ENCODE data around the gene IST1. TPM values are rescaled to one million over a fixed set of nuclear protein-coding genes. Genes with fewer than 3 reads are reported as not detected.
A peak's percentile ranks its signal among the peaks of the same experiment; 100 is the strongest.

Gene IST1
- total RNA-seq = 137 TPM
- polyA plus RNA-seq (ENCODE audit: insufficient read depth in 1 of 8, insufficient read length in 8 of 8, low replicate concordance in 1 of 8) = 100 to 1,000 TPM; 131 to 168 (median 141) TPM
- long read RNA-seq, donor 1, full-length matches to known transcripts = 16 of 16 reads
- long read RNA-seq, donor 1, partial matches to known transcripts = 0 of 16 reads
- long read RNA-seq, donor 1, other reads (novel, unspliced or antisense) = 0 of 16 reads
- long read RNA-seq, donor 2, full-length matches to known transcripts = 4 of 4 reads
- long read RNA-seq, donor 2, partial matches to known transcripts = 0 of 4 reads
- long read RNA-seq, donor 2, other reads (novel, unspliced or antisense) = 0 of 4 reads
- long read RNA-seq, donor 3, full-length matches to known transcripts = 25 of 30 reads
- long read RNA-seq, donor 3, partial matches to known transcripts = 5 of 30 reads
- long read RNA-seq, donor 3, other reads (novel, unspliced or antisense) = 0 of 30 reads
- long read RNA-seq, donor 4, full-length matches to known transcripts = 10 of 10 reads
- long read RNA-seq, donor 4, partial matches to known transcripts = 0 of 10 reads
- long read RNA-seq, donor 4, other reads (novel, unspliced or antisense) = 0 of 10 reads
- long read RNA-seq, donor 5, full-length matches to known transcripts = 45 of 64 reads
- long read RNA-seq, donor 5, partial matches to known transcripts = 19 of 64 reads
- long read RNA-seq, donor 5, other reads (novel, unspliced or antisense) = 0 of 64 reads
- long read RNA-seq, donor 6, full-length matches to known transcripts = 45 of 88 reads
- long read RNA-seq, donor 6, partial matches to known transcripts = 43 of 88 reads
- long read RNA-seq, donor 6, other reads (novel, unspliced or antisense) = 0 of 88 reads
- long read RNA-seq, donor 7, full-length matches to known transcripts = 34 of 34 reads
- long read RNA-seq, donor 7, partial matches to known transcripts = 0 of 34 reads
- long read RNA-seq, donor 7, other reads (novel, unspliced or antisense) = 0 of 34 reads
- long read RNA-seq, donor 8, full-length matches to known transcripts = 18 of 44 reads
- long read RNA-seq, donor 8, partial matches to known transcripts = 26 of 44 reads
- long read RNA-seq, donor 8, other reads (novel, unspliced or antisense) = 0 of 44 reads
- long read RNA-seq, donor 9, full-length matches to known transcripts = 17 of 17 reads
- long read RNA-seq, donor 9, partial matches to known transcripts = 0 of 17 reads
- long read RNA-seq, donor 9, other reads (novel, unspliced or antisense) = 0 of 17 reads
- long read RNA-seq, donor 10, full-length matches to known transcripts = 37 of 42 reads
- long read RNA-seq, donor 10, partial matches to known transcripts = 5 of 42 reads
- long read RNA-seq, donor 10, other reads (novel, unspliced or antisense) = 0 of 42 reads
- long read RNA-seq, donor 11, full-length matches to known transcripts = 19 of 19 reads
- long read RNA-seq, donor 11, partial matches to known transcripts = 0 of 19 reads
- long read RNA-seq, donor 11, other reads (novel, unspliced or antisense) = 0 of 19 reads

GRCh38 chr16:71894921-71895678 is at the start of gene IST1:
TSS of gene IST1 (plus strand) at chr16:71895531. CDS start at chr16:71915641, 20,110 bp downstream.
- WGBS (ENCODE audit: insufficient coverage) = under 1% methylated on average over 62 of the region's 67 CpGs
- H3K27ac ChIP-seq (ENCODE audit: low read length) = peak within 1 kb of the TSS; percentile 100
- DNase-seq = peak; percentile 99
- H3K36me3 ChIP-seq (ENCODE audit: control insufficient read depth, insufficient read depth, low read length) = no peaks in the 10 kb centered on the region
- H3K4me1 ChIP-seq (ENCODE audit: control insufficient read depth, insufficient read depth, low read length) = peaks cover 17% of the 10 kb centered on the region
- H3K27me3 ChIP-seq (ENCODE audit: control insufficient read depth, insufficient read depth, low read length) = no peaks in the 10 kb centered on the region
- H3K9me3 ChIP-seq (replicated peaks; ENCODE audit: control insufficient read depth, low read depth, low read length) = no peaks in the 10 kb centered on the region
- H3K4me3 ChIP-seq (ENCODE audit: low read length) = peak within 1 kb of the TSS; percentile 79

DNA sequence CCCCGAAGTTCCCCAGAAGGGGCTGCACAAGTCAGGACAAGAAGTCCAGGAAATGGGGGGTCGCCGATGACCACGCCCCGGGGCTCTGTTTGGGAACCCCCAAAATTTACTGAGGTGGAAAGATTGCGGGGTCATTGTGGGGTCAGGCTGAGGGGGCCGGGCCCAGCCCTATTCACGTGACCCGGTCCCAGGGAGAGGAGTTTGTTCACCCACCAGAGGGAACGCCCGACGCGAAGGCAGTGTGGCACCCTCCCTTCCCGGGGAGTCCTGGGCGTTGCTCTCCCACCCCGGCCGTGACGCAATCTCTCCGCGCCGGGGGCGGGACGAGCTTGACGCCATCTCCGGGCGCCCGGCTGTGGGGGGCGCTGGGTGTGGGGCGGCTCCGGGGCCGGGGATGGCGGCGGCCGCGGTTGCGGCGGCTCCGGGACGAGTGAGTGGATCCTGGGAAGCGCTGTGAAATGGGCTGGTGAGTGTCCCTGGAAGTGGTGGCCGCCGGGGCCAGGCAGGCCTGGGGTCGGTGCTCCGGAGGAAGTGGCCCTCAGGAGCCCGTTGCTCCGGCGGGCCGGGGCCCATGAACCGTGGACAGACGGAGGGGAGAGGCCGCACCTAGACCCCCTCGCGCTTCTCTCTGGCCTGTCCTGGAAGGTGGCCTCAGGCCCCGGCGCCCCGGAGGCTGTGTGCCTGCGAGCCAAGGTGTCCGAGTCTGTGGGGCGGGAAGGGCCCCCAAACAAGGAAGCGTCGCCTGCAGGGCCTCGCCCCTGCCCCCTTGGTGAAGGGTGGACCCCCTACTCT is 49.5 kb upstream of the IST1 start, which contains the start of gene ATXN1L:
Gene ATXN1L, plus strand, starts transcription at position 338 of the 792 bp plus-strand sequence. CDS start 3,765 bp downstream, outside the sequence.
- Histone ChIP-seq H3K4me1 (ENCODE audit: control insufficient read depth, insufficient read depth, low read length) (peaks cover 10% of the 10 kb centered on the region), H3K27ac (ENCODE audit: low read length) (peak within 1 kb of the TSS; percentile 85), H3K27me3 (ENCODE audit: control insufficient read depth, insufficient read depth, low read length) (no peaks in the 10 kb centered on the region), H3K4me3 (ENCODE audit: low read length) (peak within 1 kb of the TSS; percentile 91), H3K9me3 (replicated peaks; ENCODE audit: control insufficient read depth, low read depth, low read length) (no peaks in the 10 kb centered on the region), H3K36me3 (ENCODE audit: control insufficient read depth, insufficient read depth, low read length) (peaks cover 29% of the 10 kb centered on the region)
- peak; percentile 96 for DNase-seq
- under 1% methylated on average over 58 of the region's 62 CpGs for WGBS (ENCODE audit: insufficient coverage)

- Histone ChIP-seq H3K9me3 (replicated peaks; ENCODE audit: control insufficient read depth, low read depth, low read length) (no peaks in the 10 kb centered on the region), H3K4me1 (ENCODE audit: control insufficient read depth, insufficient read depth, low read length) (peaks cover 10% of the 10 kb centered on the region), H3K27ac (ENCODE audit: low read length) (peak overlapping the region; percentile 78), H3K4me3 (ENCODE audit: low read length) (peak overlapping the region; percentile 91), H3K36me3 (ENCODE audit: control insufficient read depth, insufficient read depth, low read length) (peaks cover 35% of the 10 kb centered on the region), H3K27me3 (ENCODE audit: control insufficient read depth, insufficient read depth, low read length) (no peaks in the 10 kb centered on the region)
- under 1% methylated on average over 17 of the region's 20 CpGs for WGBS (ENCODE audit: insufficient coverage)
- peak; percentile 27 for DNase-seq
Measured at GRCh38 chr16:71846431-71846830, 48.9 kb upstream of the IST1 start.

DNA sequence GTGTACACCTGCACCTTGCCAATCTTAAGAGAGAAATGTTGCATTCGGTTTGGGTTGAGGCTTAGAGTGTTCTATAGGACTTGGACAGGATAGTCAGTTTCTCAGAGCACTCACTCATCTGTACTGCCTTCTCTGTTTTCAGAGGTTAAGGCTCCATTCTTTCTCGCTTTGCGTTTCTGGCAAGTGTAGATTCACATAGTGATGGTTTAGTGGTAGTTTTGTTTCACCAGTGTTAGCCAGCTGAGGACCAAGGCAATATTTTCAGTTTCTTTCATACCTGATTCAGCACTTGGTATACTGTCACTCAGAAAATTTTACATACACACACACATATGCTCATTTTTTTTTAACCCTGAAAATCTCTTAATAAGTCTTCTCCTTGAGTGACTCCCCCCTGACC is 48.2 kb upstream of the IST1 start:
- Histone ChIP-seq H3K36me3 (ENCODE audit: control insufficient read depth, insufficient read depth, low read length) (peaks cover 42% of the 10 kb centered on the region), H3K4me3 (ENCODE audit: low read length) (peak overlapping the region; percentile 91), H3K9me3 (replicated peaks; ENCODE audit: control insufficient read depth, low read depth, low read length) (no peaks in the 10 kb centered on the region), H3K27me3 (ENCODE audit: control insufficient read depth, insufficient read depth, low read length) (no peaks in the 10 kb centered on the region), H3K4me1 (ENCODE audit: control insufficient read depth, insufficient read depth, low read length) (peaks cover 10% of the 10 kb centered on the region), H3K27ac (ENCODE audit: low read length) (no peak overlapping the region)
- DNase-seq = no peak
- WGBS (ENCODE audit: insufficient coverage) = no CpG with 5 or more reads among the region's 3 CpGs

GRCh38 chr16:71848622-71849021 is 46.7 kb upstream of the IST1 start:
- no peaks in the 10 kb centered on the region for H3K9me3 ChIP-seq (replicated peaks; ENCODE audit: control insufficient read depth, low read depth, low read length)
- H3K27me3 ChIP-seq (ENCODE audit: control insufficient read depth, insufficient read depth, low read length) = no peaks in the 10 kb centered on the region
- no peak overlapping the region for H3K4me3 ChIP-seq (ENCODE audit: low read length)
- peaks cover 56% of the 10 kb centered on the region for H3K36me3 ChIP-seq (ENCODE audit: control insufficient read depth, insufficient read depth, low read length)
- peaks cover 10% of the 10 kb centered on the region for H3K4me1 ChIP-seq (ENCODE audit: control insufficient read depth, insufficient read depth, low read length)
- DNase-seq = no peak
- H3K27ac ChIP-seq (ENCODE audit: low read length) = no peak overlapping the region
- WGBS (ENCODE audit: insufficient coverage) = 100% methylated on average over 4 of the region's 6 CpGs

GRCh38 chr16:71851746-71852145 is 43.6 kb upstream of the IST1 start:
- no peaks in the 10 kb centered on the region for H3K9me3 ChIP-seq (replicated peaks; ENCODE audit: control insufficient read depth, low read depth, low read length)
- H3K27ac ChIP-seq (ENCODE audit: low read length) = no peak overlapping the region
- peaks cover 72% of the 10 kb centered on the region for H3K36me3 ChIP-seq (ENCODE audit: control insufficient read depth, insufficient read depth, low read length)
- peaks cover 3% of the 10 kb centered on the region for H3K4me1 ChIP-seq (ENCODE audit: control insufficient read depth, insufficient read depth, low read length)
- no peak overlapping the region for H3K4me3 ChIP-seq (ENCODE audit: low read length)
- WGBS (ENCODE audit: insufficient coverage) = 100% methylated on average over 1 of the region's 8 CpGs
- H3K27me3 ChIP-seq (ENCODE audit: control insufficient read depth, insufficient read depth, low read length) = no peaks in the 10 kb centered on the region
- DNase-seq = no peak

GRCh38 chr16:71852158-71852557 is 43.2 kb upstream of the IST1 start:
- Histone ChIP-seq H3K4me3 (ENCODE audit: low read length) (no peak overlapping the region), H3K4me1 (ENCODE audit: control insufficient read depth, insufficient read depth, low read length) (no peaks in the 10 kb centered on the region), H3K36me3 (ENCODE audit: control insufficient read depth, insufficient read depth, low read length) (peaks cover 72% of the 10 kb centered on the region), H3K27ac (ENCODE audit: low read length) (no peak overlapping the region), H3K9me3 (replicated peaks; ENCODE audit: control insufficient read depth, low read depth, low read length) (no peaks in the 10 kb centered on the region), H3K27me3 (ENCODE audit: control insufficient read depth, insufficient read depth, low read length) (no peaks in the 10 kb centered on the region)
- no peak for DNase-seq
- 100% methylated on average over 1 of the region's 3 CpGs for WGBS (ENCODE audit: insufficient coverage)

GRCh38 chr16:71852561-71852960 is 42.8 kb upstream of the IST1 start:
- peaks cover 72% of the 10 kb centered on the region for H3K36me3 ChIP-seq (ENCODE audit: control insufficient read depth, insufficient read depth, low read length)
- no peak for DNase-seq
- H3K27ac ChIP-seq (ENCODE audit: low read length) = no peak overlapping the region
- no peaks in the 10 kb centered on the region for H3K4me1 ChIP-seq (ENCODE audit: control insufficient read depth, insufficient read depth, low read length)
- 100% methylated on average over 3 of the region's 4 CpGs for WGBS (ENCODE audit: insufficient coverage)
- H3K4me3 ChIP-seq (ENCODE audit: low read length) = no peak overlapping the region
- no peaks in the 10 kb centered on the region for H3K9me3 ChIP-seq (replicated peaks; ENCODE audit: control insufficient read depth, low read depth, low read length)
- H3K27me3 ChIP-seq (ENCODE audit: control insufficient read depth, insufficient read depth, low read length) = no peaks in the 10 kb centered on the region
